Measurements from ENCODE around the gene PACC1. TPM values are rescaled to one million over a fixed set of nuclear protein-coding genes. Genes with fewer than 3 reads are reported as not detected.

The PACC1 gene
- total RNA-seq, 1 donor from 2014 or later, result 2.6 TPM

- Histone ChIP-seq H3K27me3 (ENCODE audit: low read depth) (no peaks in the 10 kb centered on the region), H3K27ac (replicated peaks) (no peak overlapping the region), H3K36me3 (peaks cover 34% of the 10 kb centered on the region), H3K9me3 (replicated peaks) (peaks cover 8% of the 10 kb centered on the region), H3K4me3 (no peak overlapping the region), H3K4me1 (no peaks in the 10 kb centered on the region)
- intact Hi-C loops (cut with micrococcal nuclease), result no loop called here
- no peak for DNase-seq
- no peak for TF ChIP-seq CTCF (IDR thresholded peaks at IDR 0.05; ENCODE audit: borderline replicate concordance)
Measured at GRCh38 chr1:212375986-212376385, 38.7 kb downstream of the PACC1 start.

- intact Hi-C loops (cut with micrococcal nuclease), result loop anchor here (5.0 to 10.0 kb wide), 2 partner anchors 87 to 296 kb away; no protein-coding TSS in a partner anchor
- Histone ChIP-seq H3K27ac (replicated peaks) (no peak overlapping the region), H3K4me3 (no peak overlapping the region), H3K36me3 (peaks cover 11% of the 10 kb centered on the region), H3K4me1 (peaks cover 39% of the 10 kb centered on the region), H3K27me3 (ENCODE audit: low read depth) (no peaks in the 10 kb centered on the region), H3K9me3 (replicated peaks) (peaks cover 8% of the 10 kb centered on the region)
- DNase-seq, result no peak
- TF ChIP-seq CTCF (IDR thresholded peaks at IDR 0.05; ENCODE audit: borderline replicate concordance), result peak; percentile 93
Measured at GRCh38 chr1:212368073-212368484, 46.6 kb downstream of the PACC1 start.

- DNase-seq, result no peak
- peak overlapping the region; percentile 45 for H3K27ac ChIP-seq (replicated peaks)
- no peaks in the 10 kb centered on the region for H3K27me3 ChIP-seq (ENCODE audit: low read depth)
- peaks cover 16% of the 10 kb centered on the region for H3K36me3 ChIP-seq
- no peak for TF ChIP-seq CTCF (IDR thresholded peaks at IDR 0.05; ENCODE audit: borderline replicate concordance)
- H3K9me3 ChIP-seq (replicated peaks), result peaks cover 4% of the 10 kb centered on the region
- H3K4me1 ChIP-seq, result peaks cover 39% of the 10 kb centered on the region
- intact Hi-C loops (cut with micrococcal nuclease), result loop anchor here (5.0 to 10.0 kb wide), 2 partner anchors 87 to 295 kb away; no protein-coding TSS in a partner anchor
- no peak overlapping the region for H3K4me3 ChIP-seq
Measured at GRCh38 chr1:212367474-212368072, 47.1 kb downstream of the PACC1 start.

- H3K9me3 ChIP-seq (replicated peaks), result no peaks in the 10 kb centered on the region
- intact Hi-C loops (cut with micrococcal nuclease), result loop anchor here (5.0 to 10.0 kb wide), 2 partner anchors 88 to 295 kb away; no protein-coding TSS in a partner anchor
- H3K4me3 ChIP-seq, result no peak overlapping the region
- no peak for DNase-seq
- H3K36me3 ChIP-seq, result peaks cover 23% of the 10 kb centered on the region
- no peak for TF ChIP-seq CTCF (IDR thresholded peaks at IDR 0.05; ENCODE audit: borderline replicate concordance)
- peak overlapping the region; percentile 45 for H3K27ac ChIP-seq (replicated peaks)
- H3K27me3 ChIP-seq (ENCODE audit: low read depth), result no peaks in the 10 kb centered on the region
- H3K4me1 ChIP-seq, result peaks cover 39% of the 10 kb centered on the region
Measured at GRCh38 chr1:212366901-212367300, 47.8 kb downstream of the PACC1 start.

- H3K9me3 ChIP-seq (replicated peaks), result no peaks in the 10 kb centered on the region
- peaks cover 41% of the 10 kb centered on the region for H3K36me3 ChIP-seq
- intact Hi-C loops (cut with micrococcal nuclease), result loop anchor here (5.0 to 10.0 kb wide), 2 partner anchors 90 to 293 kb away; no protein-coding TSS in a partner anchor
- DNase-seq, result no peak
- H3K4me1 ChIP-seq, result peaks cover 39% of the 10 kb centered on the region
- H3K27ac ChIP-seq (replicated peaks), result peak overlapping the region; percentile 71
- no peaks in the 10 kb centered on the region for H3K27me3 ChIP-seq (ENCODE audit: low read depth)
- H3K4me3 ChIP-seq, result no peak overlapping the region
- TF ChIP-seq CTCF (IDR thresholded peaks at IDR 0.05; ENCODE audit: borderline replicate concordance), result no peak
Measured at GRCh38 chr1:212364985-212365384, 49.7 kb downstream of the PACC1 start.
